ENCODE measurements around the gene TRIB2. TPM values are rescaled to one million over a fixed set of nuclear protein-coding genes. Genes with fewer than 3 reads are reported as not detected.

TRIB2 gene
- total RNA-seq, 1 donor from 2014 or later, result 90.9 TPM

DNA sequence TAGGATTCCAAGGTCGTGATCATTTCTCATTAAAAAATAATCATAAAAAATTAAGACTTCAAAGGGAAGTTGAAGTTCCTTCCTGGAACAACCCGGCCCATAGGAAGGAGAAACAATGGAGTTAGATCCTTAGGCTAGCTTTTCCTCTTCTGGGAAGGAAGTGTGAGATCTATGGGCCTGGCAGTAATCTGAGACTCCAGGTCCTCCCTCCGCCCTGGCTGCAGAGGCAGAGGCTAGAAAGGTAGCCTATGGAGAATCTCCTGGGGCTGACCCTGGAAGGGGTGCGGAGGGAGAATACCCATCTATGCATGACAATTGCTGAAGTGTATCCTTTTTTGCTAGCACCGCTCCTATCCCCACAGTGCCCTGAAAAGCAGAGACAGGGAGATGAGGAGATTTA is 37.9 kb downstream of the TRIB2 start:
- Mint-ChIP-seq H3K9me3 (peaks cover 7% of the 10 kb centered on the region), H3K36me3 (no peaks in the 10 kb centered on the region), H3K27ac (no peak overlapping the region), H3K27me3 (no peaks in the 10 kb centered on the region), H3K4me1 (ENCODE audit: unreplicated experiment) (peaks cover 10% of the 10 kb centered on the region), H3K4me3 (no peak overlapping the region)
- DNase-seq (ENCODE audit: extremely low spot score, unreplicated experiment), result no peak
- TF ChIP-seq, protein P1, sequence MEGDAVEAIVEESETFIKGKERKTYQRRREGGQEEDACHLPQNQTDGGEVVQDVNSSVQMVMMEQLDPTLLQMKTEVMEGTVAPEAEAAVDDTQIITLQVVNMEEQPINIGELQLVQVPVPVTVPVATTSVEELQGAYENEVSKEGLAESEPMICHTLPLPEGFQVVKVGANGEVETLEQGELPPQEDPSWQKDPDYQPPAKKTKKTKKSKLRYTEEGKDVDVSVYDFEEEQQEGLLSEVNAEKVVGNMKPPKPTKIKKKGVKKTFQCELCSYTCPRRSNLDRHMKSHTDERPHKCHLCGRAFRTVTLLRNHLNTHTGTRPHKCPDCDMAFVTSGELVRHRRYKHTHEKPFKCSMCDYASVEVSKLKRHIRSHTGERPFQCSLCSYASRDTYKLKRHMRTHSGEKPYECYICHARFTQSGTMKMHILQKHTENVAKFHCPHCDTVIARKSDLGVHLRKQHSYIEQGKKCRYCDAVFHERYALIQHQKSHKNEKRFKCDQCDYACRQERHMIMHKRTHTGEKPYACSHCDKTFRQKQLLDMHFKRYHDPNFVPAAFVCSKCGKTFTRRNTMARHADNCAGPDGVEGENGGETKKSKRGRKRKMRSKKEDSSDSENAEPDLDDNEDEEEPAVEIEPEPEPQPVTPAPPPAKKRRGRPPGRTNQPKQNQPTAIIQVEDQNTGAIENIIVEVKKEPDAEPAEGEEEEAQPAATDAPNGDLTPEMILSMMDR (conservative IDR thresholded peaks at IDR 0.05), result no peak

DNA sequence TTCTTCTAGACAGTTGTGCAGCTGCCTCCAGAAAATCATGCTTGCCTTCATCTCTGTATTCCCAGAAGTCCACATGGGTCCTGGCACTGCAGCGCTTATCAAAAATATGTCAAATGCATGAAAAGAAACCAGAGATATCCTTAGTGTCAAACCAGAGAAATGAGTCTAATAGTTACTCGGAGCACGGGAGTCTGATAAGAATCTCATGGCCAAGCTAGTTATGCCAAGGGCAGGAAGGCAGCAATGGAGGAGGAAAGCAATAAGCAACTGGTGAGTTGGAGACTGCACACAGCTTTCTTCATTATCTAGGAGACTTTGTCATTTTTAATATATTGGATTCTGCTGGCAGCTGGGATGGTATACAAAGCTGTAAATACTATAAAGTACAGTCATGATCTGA is 38.6 kb downstream of the TRIB2 start:
- Mint-ChIP-seq H3K36me3 (no peaks in the 10 kb centered on the region), H3K4me3 (no peak overlapping the region), H3K27ac (no peak overlapping the region), H3K4me1 (ENCODE audit: unreplicated experiment) (peaks cover 10% of the 10 kb centered on the region), H3K9me3 (peaks cover 7% of the 10 kb centered on the region), H3K27me3 (no peaks in the 10 kb centered on the region)
- no peak for DNase-seq (ENCODE audit: extremely low spot score, unreplicated experiment)
- TF ChIP-seq, protein P1 (conservative IDR thresholded peaks at IDR 0.05), result no peak

GRCh38 chr2:12759248-12759647 is 42.5 kb downstream of the TRIB2 start:
- H3K4me1 Mint-ChIP-seq (ENCODE audit: unreplicated experiment), result peaks cover 22% of the 10 kb centered on the region
- H3K27me3 Mint-ChIP-seq, result no peaks in the 10 kb centered on the region
- TF ChIP-seq, protein P1 (conservative IDR thresholded peaks at IDR 0.05), result no peak
- H3K4me3 Mint-ChIP-seq, result no peak overlapping the region
- H3K36me3 Mint-ChIP-seq, result no peaks in the 10 kb centered on the region
- H3K9me3 Mint-ChIP-seq, result peaks cover under 1% of the 10 kb centered on the region
- no peak for DNase-seq (ENCODE audit: extremely low spot score, unreplicated experiment)
- peak overlapping the region; percentile 30 for H3K27ac Mint-ChIP-seq

DNA sequence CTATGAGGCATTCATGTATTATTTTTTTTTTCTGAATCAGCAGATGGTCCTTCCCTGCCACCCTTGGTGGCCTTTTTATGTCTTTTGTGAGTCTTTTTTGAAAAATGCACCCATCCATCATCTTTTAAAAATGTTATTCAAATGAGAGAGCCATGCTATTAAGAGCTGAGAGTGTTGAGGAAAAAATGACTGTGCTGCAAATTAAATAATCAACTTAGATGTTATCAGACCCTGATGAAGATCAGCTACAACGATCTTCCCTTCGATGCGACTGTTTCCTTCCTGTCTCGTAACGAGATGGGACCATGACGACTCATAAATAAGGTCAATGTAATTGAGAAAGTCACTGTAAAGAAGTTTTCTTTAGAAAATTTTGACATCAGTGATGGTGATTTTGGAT is 44.4 kb downstream of the TRIB2 start:
- Mint-ChIP-seq H3K27me3 (peaks cover 6% of the 10 kb centered on the region), H3K4me1 (ENCODE audit: unreplicated experiment) (peaks cover 22% of the 10 kb centered on the region), H3K27ac (no peak overlapping the region), H3K36me3 (no peaks in the 10 kb centered on the region), H3K4me3 (no peak overlapping the region), H3K9me3 (peaks cover 4% of the 10 kb centered on the region)
- TF ChIP-seq, protein P1 (conservative IDR thresholded peaks at IDR 0.05), result no peak
- DNase-seq (ENCODE audit: extremely low spot score, unreplicated experiment), result no peak

DNA sequence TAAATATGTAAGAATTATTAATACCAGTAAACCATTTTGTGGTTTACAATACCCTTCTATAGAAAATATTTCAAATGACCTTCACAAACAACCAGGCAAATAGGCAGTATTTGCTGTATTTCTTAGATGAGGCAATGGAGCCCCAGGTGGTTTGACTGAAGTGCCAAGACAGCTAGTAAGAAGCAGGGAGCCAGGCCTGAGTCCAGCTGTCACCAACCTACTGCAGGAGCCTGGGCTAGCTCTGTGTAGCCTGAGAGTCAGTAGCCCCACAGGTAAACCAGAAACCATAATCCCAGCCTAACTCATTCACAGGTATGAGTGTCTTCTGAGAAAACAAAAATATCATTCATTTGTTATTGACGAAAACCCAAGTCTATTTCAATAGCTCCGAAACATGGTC is 45.6 kb downstream of the TRIB2 start:
- TF ChIP-seq, protein P1 (conservative IDR thresholded peaks at IDR 0.05), result no peak
- Mint-ChIP-seq H3K27me3 (peaks cover 6% of the 10 kb centered on the region), H3K27ac (no peak overlapping the region), H3K4me3 (no peak overlapping the region), H3K4me1 (ENCODE audit: unreplicated experiment) (peaks cover 22% of the 10 kb centered on the region), H3K36me3 (no peaks in the 10 kb centered on the region), H3K9me3 (peaks cover 4% of the 10 kb centered on the region)
- no peak for DNase-seq (ENCODE audit: extremely low spot score, unreplicated experiment)

- Mint-ChIP-seq H3K27me3 (peaks cover 11% of the 10 kb centered on the region), H3K36me3 (no peaks in the 10 kb centered on the region), H3K9me3 (peaks cover 4% of the 10 kb centered on the region), H3K27ac (no peak overlapping the region), H3K4me3 (no peak overlapping the region), H3K4me1 (ENCODE audit: unreplicated experiment) (peaks cover 27% of the 10 kb centered on the region)
- TF ChIP-seq, protein P1 (conservative IDR thresholded peaks at IDR 0.05), result no peak
- no peak for DNase-seq (ENCODE audit: extremely low spot score, unreplicated experiment)
Observed at GRCh38 chr2:12762976-12763375, 46.2 kb downstream of the TRIB2 start.

All from type B pancreatic cell (in vitro differentiated cells).